H1 (cell line): Measurements from ENCODE around the gene MEF2B. TPM values are rescaled to one million over a fixed set of nuclear protein-coding genes. Genes with fewer than 3 reads are reported as not detected.

ENCODE experiments used
- BCL11A ChIP-seq, 2 experiments: IDR thresholded peaks; one replicate each; pipeline ENCODE4 v1.6.1; 2011; ENCODE audit warnings: low read depth in 2 of 2, low read length in 2 of 2, mild to moderate bottlenecking in 2 of 2
- CBX5 ChIP-seq: fragments of 300-800, 300-1000 bp; sonication (generic); IDR thresholded peaks from 2 replicates; pipeline ENCODE4 v1.7.1; 2016; ENCODE audit warnings: antibody characterized with exemption, low read length, low read depth
- EGR1 ChIP-seq: IDR thresholded peaks from 2 replicates; pipeline ENCODE4 v1.6.1; 2011; ENCODE audit warnings: low read depth, low read length, borderline replicate concordance
- GABPA ChIP-seq: IDR thresholded peaks from 2 replicates; pipeline ENCODE4 v1.6.1; 2011; ENCODE audit warnings: mild to moderate bottlenecking, low read length, moderate library complexity, borderline replicate concordance; ENCODE audit not compliant: insufficient read depth
- GTF2F1 ChIP-seq: IDR thresholded peaks from 2 replicates; pipeline ENCODE4 v1.6.1; 2012; ENCODE audit warnings: low read depth, low read length, improper control_type of control experiment, borderline replicate concordance
- HDAC6 ChIP-seq: IDR thresholded peaks from one replicate; pipeline ENCODE4 v1.7.1; 2012; ENCODE audit warnings: low read depth, mild to moderate bottlenecking, inconsistent platforms, low read length, moderate library complexity
- RFX5 ChIP-seq: IDR thresholded peaks from 2 replicates; pipeline ENCODE4 v1.6.1; 2011; ENCODE audit warnings: low read depth, low read length, improper control_type of control experiment, borderline replicate concordance
- SAP30 ChIP-seq: fragments of 300-600 bp; sonication (generic); IDR thresholded peaks from 2 replicates; pipeline ENCODE4 v1.7.1; 2012; ENCODE audit warnings: low read length, moderate library complexity, mild to moderate bottlenecking, inconsistent platforms; ENCODE audit not compliant: insufficient read depth, insufficient replicate concordance
- TCF12 ChIP-seq: IDR thresholded peaks from 2 replicates; pipeline ENCODE4 v1.6.1; 2011; ENCODE audit warnings: low read depth, mild to moderate bottlenecking, low read length
- polyA plus RNA-seq, 7 experiments: library from polyadenylated mRNA; depleted of rRNA in 3 of 7; stranded (reverse) in 5 of 7; unstranded in 2 of 7; fragments of >200 nt in 5 of 7; fragments of 200-250 nt in 2 of 7; gene quantifications; 1 replicate in 5 of 7; 2 replicates in 1 of 7; 4 replicates in 1 of 7; pipeline versions ENCODE4 v1.2.1 to v1.2.3, GENCODE V29; 2011 to 2013; ENCODE audit warnings: missing spikeins in 2 of 7, mixed read lengths in 2 of 7
- total RNA-seq: library from RNA; stranded (reverse); fragmentation: NEBNext Ultra II Directional; extraction: Animal tissue kit (Norgen Biotek cat#: 25700); gene quantifications from 2 replicates; pipeline ENCODE4 v1.2.1, GENCODE V29; 2021
- TF ChIP-seq, protein P1 (sequence below): fragments of 300-600 bp; sonication (generic); IDR thresholded peaks from 2 replicates; pipeline ENCODE4 v1.7.1; 2012; ENCODE audit warnings: low read length, moderate library complexity, mild to moderate bottlenecking, inconsistent platforms; ENCODE audit not compliant: insufficient replicate concordance
- TF ChIP-seq, protein P2 (sequence below): IDR thresholded peaks from 2 replicates; pipeline ENCODE4 v1.6.1; 2012; ENCODE audit warnings: inconsistent platforms

MEF2B gene
- total and polyA plus RNA-seq, 2 of the 8 experiments (the other 6 are each of a cell fraction or from before 2014, with no cell fraction given) = 2.8 to 3.7 TPM

- TF ChIP-seq, protein P1, sequence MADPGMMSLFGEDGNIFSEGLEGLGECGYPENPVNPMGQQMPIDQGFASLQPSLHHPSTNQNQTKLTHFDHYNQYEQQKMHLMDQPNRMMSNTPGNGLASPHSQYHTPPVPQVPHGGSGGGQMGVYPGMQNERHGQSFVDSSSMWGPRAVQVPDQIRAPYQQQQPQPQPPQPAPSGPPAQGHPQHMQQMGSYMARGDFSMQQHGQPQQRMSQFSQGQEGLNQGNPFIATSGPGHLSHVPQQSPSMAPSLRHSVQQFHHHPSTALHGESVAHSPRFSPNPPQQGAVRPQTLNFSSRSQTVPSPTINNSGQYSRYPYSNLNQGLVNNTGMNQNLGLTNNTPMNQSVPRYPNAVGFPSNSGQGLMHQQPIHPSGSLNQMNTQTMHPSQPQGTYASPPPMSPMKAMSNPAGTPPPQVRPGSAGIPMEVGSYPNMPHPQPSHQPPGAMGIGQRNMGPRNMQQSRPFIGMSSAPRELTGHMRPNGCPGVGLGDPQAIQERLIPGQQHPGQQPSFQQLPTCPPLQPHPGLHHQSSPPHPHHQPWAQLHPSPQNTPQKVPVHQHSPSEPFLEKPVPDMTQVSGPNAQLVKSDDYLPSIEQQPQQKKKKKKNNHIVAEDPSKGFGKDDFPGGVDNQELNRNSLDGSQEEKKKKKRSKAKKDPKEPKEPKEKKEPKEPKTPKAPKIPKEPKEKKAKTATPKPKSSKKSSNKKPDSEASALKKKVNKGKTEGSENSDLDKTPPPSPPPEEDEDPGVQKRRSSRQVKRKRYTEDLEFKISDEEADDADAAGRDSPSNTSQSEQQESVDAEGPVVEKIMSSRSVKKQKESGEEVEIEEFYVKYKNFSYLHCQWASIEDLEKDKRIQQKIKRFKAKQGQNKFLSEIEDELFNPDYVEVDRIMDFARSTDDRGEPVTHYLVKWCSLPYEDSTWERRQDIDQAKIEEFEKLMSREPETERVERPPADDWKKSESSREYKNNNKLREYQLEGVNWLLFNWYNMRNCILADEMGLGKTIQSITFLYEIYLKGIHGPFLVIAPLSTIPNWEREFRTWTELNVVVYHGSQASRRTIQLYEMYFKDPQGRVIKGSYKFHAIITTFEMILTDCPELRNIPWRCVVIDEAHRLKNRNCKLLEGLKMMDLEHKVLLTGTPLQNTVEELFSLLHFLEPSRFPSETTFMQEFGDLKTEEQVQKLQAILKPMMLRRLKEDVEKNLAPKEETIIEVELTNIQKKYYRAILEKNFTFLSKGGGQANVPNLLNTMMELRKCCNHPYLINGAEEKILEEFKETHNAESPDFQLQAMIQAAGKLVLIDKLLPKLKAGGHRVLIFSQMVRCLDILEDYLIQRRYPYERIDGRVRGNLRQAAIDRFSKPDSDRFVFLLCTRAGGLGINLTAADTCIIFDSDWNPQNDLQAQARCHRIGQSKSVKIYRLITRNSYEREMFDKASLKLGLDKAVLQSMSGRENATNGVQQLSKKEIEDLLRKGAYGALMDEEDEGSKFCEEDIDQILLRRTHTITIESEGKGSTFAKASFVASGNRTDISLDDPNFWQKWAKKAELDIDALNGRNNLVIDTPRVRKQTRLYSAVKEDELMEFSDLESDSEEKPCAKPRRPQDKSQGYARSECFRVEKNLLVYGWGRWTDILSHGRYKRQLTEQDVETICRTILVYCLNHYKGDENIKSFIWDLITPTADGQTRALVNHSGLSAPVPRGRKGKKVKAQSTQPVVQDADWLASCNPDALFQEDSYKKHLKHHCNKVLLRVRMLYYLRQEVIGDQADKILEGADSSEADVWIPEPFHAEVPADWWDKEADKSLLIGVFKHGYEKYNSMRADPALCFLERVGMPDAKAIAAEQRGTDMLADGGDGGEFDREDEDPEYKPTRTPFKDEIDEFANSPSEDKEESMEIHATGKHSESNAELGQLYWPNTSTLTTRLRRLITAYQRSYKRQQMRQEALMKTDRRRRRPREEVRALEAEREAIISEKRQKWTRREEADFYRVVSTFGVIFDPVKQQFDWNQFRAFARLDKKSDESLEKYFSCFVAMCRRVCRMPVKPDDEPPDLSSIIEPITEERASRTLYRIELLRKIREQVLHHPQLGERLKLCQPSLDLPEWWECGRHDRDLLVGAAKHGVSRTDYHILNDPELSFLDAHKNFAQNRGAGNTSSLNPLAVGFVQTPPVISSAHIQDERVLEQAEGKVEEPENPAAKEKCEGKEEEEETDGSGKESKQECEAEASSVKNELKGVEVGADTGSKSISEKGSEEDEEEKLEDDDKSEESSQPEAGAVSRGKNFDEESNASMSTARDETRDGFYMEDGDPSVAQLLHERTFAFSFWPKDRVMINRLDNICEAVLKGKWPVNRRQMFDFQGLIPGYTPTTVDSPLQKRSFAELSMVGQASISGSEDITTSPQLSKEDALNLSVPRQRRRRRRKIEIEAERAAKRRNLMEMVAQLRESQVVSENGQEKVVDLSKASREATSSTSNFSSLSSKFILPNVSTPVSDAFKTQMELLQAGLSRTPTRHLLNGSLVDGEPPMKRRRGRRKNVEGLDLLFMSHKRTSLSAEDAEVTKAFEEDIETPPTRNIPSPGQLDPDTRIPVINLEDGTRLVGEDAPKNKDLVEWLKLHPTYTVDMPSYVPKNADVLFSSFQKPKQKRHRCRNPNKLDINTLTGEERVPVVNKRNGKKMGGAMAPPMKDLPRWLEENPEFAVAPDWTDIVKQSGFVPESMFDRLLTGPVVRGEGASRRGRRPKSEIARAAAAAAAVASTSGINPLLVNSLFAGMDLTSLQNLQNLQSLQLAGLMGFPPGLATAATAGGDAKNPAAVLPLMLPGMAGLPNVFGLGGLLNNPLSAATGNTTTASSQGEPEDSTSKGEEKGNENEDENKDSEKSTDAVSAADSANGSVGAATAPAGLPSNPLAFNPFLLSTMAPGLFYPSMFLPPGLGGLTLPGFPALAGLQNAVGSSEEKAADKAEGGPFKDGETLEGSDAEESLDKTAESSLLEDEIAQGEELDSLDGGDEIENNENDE = no peak
- TF ChIP-seq, protein P2, sequence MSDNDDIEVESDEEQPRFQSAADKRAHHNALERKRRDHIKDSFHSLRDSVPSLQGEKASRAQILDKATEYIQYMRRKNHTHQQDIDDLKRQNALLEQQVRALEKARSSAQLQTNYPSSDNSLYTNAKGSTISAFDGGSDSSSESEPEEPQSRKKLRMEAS = no peak
- TF ChIP-seq RFX5 (no peak), GTF2F1 (no peak), GABPA (no peak), CBX5 (no peak), SAP30 (no peak), BCL11A (IDR thresholded peaks at IDR 0.05; ENCODE audit: low read depth in 2 of 2, low read length in 2 of 2) (no peak), HDAC6 (no peak), EGR1 (no peak), TCF12 (no peak)
Observed at GRCh38 chr19:19162495-19162894, 7.6 kb downstream of the MEF2B start (continued).
